Upper lobe of left lung (tissue), 6 donors: ENCODE measurements around the gene EPOP. TPM values are rescaled to one million over a fixed set of nuclear protein-coding genes. Genes with fewer than 3 reads are reported as not detected.

ENCODE experiments used
- ATAC-seq, 2 donors: fragments of 200-7000 bp; cut with Tn5 transposase; one replicate each; pipeline ENCODE4 v1.9.1; 2022; ENCODE audit warnings: mild to moderate bottlenecking in 2 of 2, moderate library complexity in 2 of 2; ENCODE audit not compliant: low FRiP score in 2 of 2
- DNase-seq, 2 donors: peaks; one replicate each; pipeline ENCODE4 v3.0.0-alpha.2; 2019 to 2020
- H3K27ac ChIP-seq, 4 donors: fragments of 200-600 bp; sonication (generic); one replicate each; pipeline ENCODE4 v1.5.1; 2016 to 2019
- H3K27me3 ChIP-seq, 4 donors: fragments of 200-600 bp; sonication (generic); one replicate each; pipeline ENCODE4 v1.5.1; 2017 to 2019
- H3K36me3 ChIP-seq, 4 donors: fragments of 200-600 bp; sonication (generic); one replicate each; pipeline ENCODE4 v1.5.1; 2016 to 2019
- H3K4me1 ChIP-seq, 4 donors: fragments of 200-600 bp; sonication (generic); one replicate each; pipeline ENCODE4 v1.5.1; 2018 to 2019
- H3K4me3 ChIP-seq, 4 donors: fragments of 200-600 bp; sonication (generic); one replicate each; pipeline ENCODE4 v1.5.1; 2017 to 2019; ENCODE audit warnings: mild to moderate bottlenecking in 2 of 4, moderate library complexity in 1 of 4
- H3K9me3 ChIP-seq, 4 donors: fragments of 200-600 bp; sonication (generic); one replicate each; pipeline ENCODE4 v1.5.1; 2018 to 2019
- CTCF ChIP-seq, 6 experiments: fragments of 450-650 bp in 4 of 6; fragments of 200-600 bp in 2 of 6; sonication (generic) in 2 of 6; IDR thresholded peaks; one replicate each; pipeline ENCODE4 v1.5.1; 2016 to 2019; ENCODE audit warnings: antibody characterized with exemption in 6 of 6
- EP300 ChIP-seq, 4 donors: sonication (generic); formaldehyde crosslinking; IDR thresholded peaks; one replicate each; pipeline ENCODE4 v1.5.1; 2017; ENCODE audit warnings: antibody characterized with exemption in 4 of 4, control low read depth in 2 of 4
- POLR2A ChIP-seq, 4 donors: fragments of 450-650 bp; IDR thresholded peaks; one replicate each; pipeline ENCODE4 v1.5.1; 2016 to 2017; ENCODE audit warnings: antibody characterized with exemption in 4 of 4, mild to moderate bottlenecking in 2 of 4
- POLR2AphosphoS5 ChIP-seq, 2 donors: sonication (generic); formaldehyde crosslinking; IDR thresholded peaks; one replicate each; pipeline ENCODE4 v1.5.1; 2017; ENCODE audit warnings: antibody characterized with exemption in 2 of 2
- WGBS, 2 donors: methylation state at CpG; one replicate each; pipeline ENCODE4 v1.1.5; 2017 to 2018; 5-methylcytosine and 5-hydroxymethylcytosine counted together
- total RNA-seq, 6 donors: library from RNA; depleted of rRNA in 4 of 6; stranded (reverse); fragments of >200 nt in 4 of 6; gene quantifications; one replicate each; pipeline versions ENCODE4 v1.1.0 to v1.2.1, GENCODE V29; 2016 to 2021
- donor health status: DM: no; HTN: no; CAD: no; lungs with moderate emphysema.
- donor health status: DM: no; HTN: yes; CAD: no; lungs with severe emphysema.

Gene EPOP
- total RNA-seq, 6 donors from 2014 or later, result 1.1 to 2.3 (median 1.8) TPM

GRCh38 chr17:38702916-38703741 lies 28.4 kb upstream of the EPOP start:
- TF ChIP-seq EP300 (IDR thresholded peaks at IDR 0.05) (no peak), CTCF (IDR thresholded peaks at IDR 0.05) (no peak), POLR2AphosphoS5 (IDR thresholded peaks at IDR 0.05) (no peak), POLR2A (IDR thresholded peaks at IDR 0.05) (no peak)
- peak overlapping the region; percentile 78 to 97 (median 93) for H3K4me3 ChIP-seq
- ATAC-seq (no peak), DNase-seq (peak; percentile 60 to 84)
- 2 to 4% methylated on average over 42 to 53 of the region's 55 CpGs for WGBS, 2 donors
- peaks cover 0 to 3% (median 0%) of the 10 kb centered on the region in 4 donors for H3K27me3 ChIP-seq
- peaks cover 42 to 73% (median 57%) of the 10 kb centered on the region in 4 donors for H3K4me1 ChIP-seq
- no peaks in the 10 kb centered on the region for H3K9me3 ChIP-seq
- H3K27ac ChIP-seq, result peak overlapping the region; percentile 94 to 98 (median 96)
- H3K36me3 ChIP-seq, result peaks cover 0 to 7% (median 1%) of the 10 kb centered on the region in 4 donors

GRCh38 chr17:38702166-38702915 lies 27.6 kb upstream of the EPOP start:
- Histone ChIP-seq H3K36me3 (peaks cover 0 to under 1% (median 0%) of the 10 kb centered on the region in 4 donors), H3K9me3 (no peaks in the 10 kb centered on the region), H3K27ac (peak overlapping the region; percentile 94 to 98 (median 96)), H3K4me1 (peaks cover 41 to 65% (median 53%) of the 10 kb centered on the region in 4 donors), H3K4me3 (peak overlapping the region; percentile 78 to 97 (median 93)), H3K27me3 (peaks cover 0 to 3% (median 0%) of the 10 kb centered on the region in 4 donors)
- 1% methylated on average over 45 of the region's 81 CpGs; no CpG with 5 or more reads in 1 of the 2 donors for WGBS, 2 donors
- ATAC-seq, result peak; percentile 75 to 81
- DNase-seq, result peak; percentile 87 to 97
- peak in 1 of 4 donors; percentile 27 for TF ChIP-seq EP300 (IDR thresholded peaks at IDR 0.05)
- peak; percentile 74 to 97 for TF ChIP-seq POLR2AphosphoS5 (IDR thresholded peaks at IDR 0.05)
- TF ChIP-seq POLR2A (IDR thresholded peaks at IDR 0.05), result peak in 3 of 4 donors; percentile 67 to 91 (median 70)
- TF ChIP-seq CTCF (IDR thresholded peaks at IDR 0.05), result no peak

GRCh38 chr17:38701504-38702165 lies 26.9 kb upstream of the EPOP start:
- no peaks in the 10 kb centered on the region for H3K9me3 ChIP-seq
- WGBS, 2 donors, result 0 to 2% methylated on average over 5 to 20 of the region's 25 CpGs
- ATAC-seq, result peak in 1 of 2 donors; percentile 26

More at GRCh38 chr17:38701504-38702165, 26.9 kb upstream of the EPOP start:
- peaks cover 34 to 58% (median 46%) of the 10 kb centered on the region in 4 donors for H3K4me1 ChIP-seq
- peak overlapping the region; percentile 94 to 98 (median 96) for H3K27ac ChIP-seq
- DNase-seq, result peak in 1 of 2 donors; percentile 55
- peaks cover 0 to 3% (median 0%) of the 10 kb centered on the region in 4 donors for H3K27me3 ChIP-seq
- TF ChIP-seq CTCF (IDR thresholded peaks at IDR 0.05) (no peak), POLR2AphosphoS5 (IDR thresholded peaks at IDR 0.05) (peak in 1 of 2 donors; percentile 28), EP300 (IDR thresholded peaks at IDR 0.05) (peak in 2 of 4 donors; percentile 27 to 40), POLR2A (IDR thresholded peaks at IDR 0.05) (no peak)
- H3K36me3 ChIP-seq, result no peaks in the 10 kb centered on the region
- H3K4me3 ChIP-seq, result peak overlapping the region; percentile 42 to 97 (median 93)
